Endometrial microvascular endothelial cells (primary cell): ENCODE measurements around the gene CEACAM6. TPM values are rescaled to one million over a fixed set of nuclear protein-coding genes. Genes with fewer than 3 reads are reported as not detected.

ENCODE experiments used
- in situ Hi-C: cut with HindIII; loops from 2 replicates; pipeline ENCODE4 v1.10.0; 2017; ENCODE audit warnings: low sequenced_read_pairs, low pct_unique_long_range_greater_than_20kb; ENCODE audit errors: inconsistent ontology term
- total RNA-seq: library from RNA; depleted of rRNA; stranded (reverse); fragments of >200 nt; gene quantifications from one replicate; pipeline ENCODE4 v1.2.3, GENCODE V29; 2015; ENCODE audit errors: inconsistent ontology term

Gene CEACAM6
- total RNA-seq, 1 donor from 2014 or later: not detected

GRCh38 chr19:41821003-41821735 lies 65.8 kb downstream of the CEACAM6 start:
- in situ Hi-C loops: no loop called here

Other genes starting within 250 kb of the CEACAM6 start
- gene CEACAM21, start 179.4 kb upstream of the CEACAM6 start, total RNA-seq: 1.5 TPM
- not detected for gene CEACAM4, start 128.5 kb upstream of the CEACAM6 start, total RNA-seq
- gene CEACAM7, start 67.3 kb upstream of the CEACAM6 start, total RNA-seq: not detected
- not detected for gene CEACAM5, start 46.9 kb upstream of the CEACAM6 start, total RNA-seq
- gene CEACAM3, start 41.1 kb downstream of the CEACAM6 start, total RNA-seq: not detected
- not detected for gene LYPD4, start 89.2 kb downstream of the CEACAM6 start, total RNA-seq
- not detected for gene DMRTC2, start 89.5 kb downstream of the CEACAM6 start, total RNA-seq
- 1,714 TPM for gene RPS19, start 104.7 kb downstream of the CEACAM6 start, total RNA-seq
- gene CD79A, start 121.7 kb downstream of the CEACAM6 start, total RNA-seq: not detected
- 89.6 TPM for gene ARHGEF1, start 127.7 kb downstream of the CEACAM6 start, total RNA-seq
- gene ERFL, start 172.9 kb downstream of the CEACAM6 start, total RNA-seq: not detected
- gene RABAC1, start 203.8 kb downstream of the CEACAM6 start, total RNA-seq: 131 TPM
- under 0.01 TPM for gene ATP1A3, start 238.7 kb downstream of the CEACAM6 start, total RNA-seq